ENCODE results near the gene KCTD16.

KCTD16 gene

DNA sequence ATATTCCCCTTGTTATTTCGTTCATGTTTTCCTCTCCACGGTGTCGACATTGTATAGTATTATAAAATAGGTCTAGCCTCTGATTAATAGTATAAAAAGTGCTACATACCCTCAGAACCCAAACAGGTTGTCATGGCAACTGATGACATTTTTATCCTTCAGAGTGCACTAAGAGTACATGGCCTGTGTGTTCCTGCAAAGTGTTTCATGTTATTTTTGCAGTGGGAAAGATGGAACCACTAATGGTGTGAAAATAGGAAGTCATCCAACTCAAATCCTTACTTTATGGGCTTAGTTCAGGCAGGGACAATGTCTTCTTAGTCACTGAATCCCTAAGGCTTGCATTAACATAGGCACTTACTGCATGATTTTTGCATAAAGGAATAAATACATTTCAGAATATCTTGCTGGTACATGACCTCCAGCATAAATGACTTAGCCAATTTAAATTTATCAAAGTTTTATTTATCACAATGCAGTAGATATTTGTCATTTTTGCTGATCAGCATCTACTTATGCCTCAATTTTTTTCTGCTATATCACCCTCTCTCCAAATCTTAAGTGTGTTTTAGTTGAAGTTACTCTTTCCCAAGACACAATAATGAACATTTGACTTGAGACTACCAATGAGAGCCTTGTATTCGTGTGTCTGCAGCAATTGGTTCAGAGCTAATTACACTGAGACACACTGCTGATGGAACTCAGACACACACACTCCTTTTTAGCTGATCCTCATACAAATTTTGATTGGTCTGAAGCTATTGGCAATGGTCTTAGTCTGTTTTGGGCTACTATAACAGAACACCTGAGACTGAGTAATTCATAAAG lies 243.7 kb downstream of the KCTD16 start:
- DNase-seq: no peak

- no peak for DNase-seq
Measured at GRCh38 chr5:144416196-144416595, 245.5 kb downstream of the KCTD16 start.

DNA sequence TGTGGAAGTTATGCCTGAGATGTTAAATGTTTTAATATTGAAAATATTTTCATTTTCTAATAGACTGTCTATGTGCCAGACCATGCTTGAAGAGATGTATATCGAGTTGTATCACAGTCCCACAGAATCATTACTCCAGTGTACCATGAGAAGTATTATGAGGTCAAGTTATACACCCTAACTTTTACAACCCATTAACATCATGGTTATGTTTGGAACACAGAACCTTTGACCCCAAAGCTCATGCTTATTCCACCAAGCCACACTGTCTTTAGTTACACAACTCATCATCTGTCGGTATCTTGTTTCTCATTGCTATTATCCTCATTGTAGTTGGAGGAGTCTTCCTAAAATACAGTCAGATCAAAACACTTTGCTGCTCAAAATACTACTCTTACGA lies 248.0 kb downstream of the KCTD16 start:
- DNase-seq: no peak

DNA sequence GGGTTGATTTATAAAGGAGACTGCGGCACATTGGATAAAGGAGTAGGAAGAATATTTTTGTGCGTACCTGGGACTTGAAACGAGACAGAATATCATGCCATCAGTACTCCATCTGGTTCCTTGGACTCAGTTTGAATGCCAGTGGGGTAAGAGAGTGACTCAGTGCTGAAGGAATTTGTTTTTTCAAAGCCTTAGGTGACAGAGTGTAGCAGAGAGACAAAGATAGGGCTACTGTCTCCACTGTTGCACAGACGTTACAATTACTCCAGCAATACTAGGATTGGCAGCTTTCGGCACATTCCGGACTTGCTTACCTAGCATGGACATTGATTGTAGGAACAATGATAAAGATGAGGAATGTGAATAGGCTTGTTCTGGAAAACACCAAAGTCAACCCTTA lies 250.7 kb downstream of the KCTD16 start:
- no peak for DNase-seq

GRCh38 chr5:144422018-144422727 lies 251.5 kb downstream of the KCTD16 start:
- DNase-seq: no peak

DNA sequence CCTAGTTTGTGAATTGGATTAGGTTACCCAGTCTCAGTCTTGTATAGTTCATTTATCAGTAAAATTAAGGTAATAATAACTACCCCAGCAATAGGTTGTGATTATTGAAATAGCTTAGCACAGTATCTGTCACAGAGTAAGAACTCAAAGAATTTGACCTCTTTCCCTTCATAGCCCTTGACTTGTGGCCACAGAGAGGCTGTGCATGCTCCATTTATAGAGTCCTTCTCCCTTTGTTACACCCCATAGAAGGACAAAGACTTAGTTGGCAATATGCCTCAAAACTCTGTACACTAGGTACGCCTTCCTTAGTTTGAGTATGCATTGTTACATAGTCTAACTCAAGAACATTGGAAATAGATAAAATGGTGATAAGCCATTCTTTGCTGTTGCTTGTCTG lies 257.2 kb downstream of the KCTD16 start:
- no peak for DNase-seq

DNA sequence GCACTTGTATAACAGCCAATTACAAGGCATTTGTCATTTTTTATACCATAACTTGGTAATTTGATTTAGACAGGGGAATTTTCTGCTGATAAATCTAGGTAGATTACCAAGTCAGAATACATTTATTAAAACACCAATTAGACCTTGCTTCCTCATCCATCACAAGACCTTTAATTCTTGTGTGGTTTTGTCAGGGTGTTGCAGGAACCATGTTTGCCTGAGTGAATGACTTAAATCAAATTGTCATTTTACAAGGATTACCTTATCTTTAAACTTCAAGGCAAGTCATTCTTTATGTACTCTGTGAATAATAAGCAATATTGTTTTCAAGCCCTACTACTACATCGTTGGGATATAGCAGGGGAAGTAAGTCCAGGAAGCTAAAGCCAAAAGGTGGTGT lies 257.7 kb downstream of the KCTD16 start:
- DNase-seq: no peak

DNA sequence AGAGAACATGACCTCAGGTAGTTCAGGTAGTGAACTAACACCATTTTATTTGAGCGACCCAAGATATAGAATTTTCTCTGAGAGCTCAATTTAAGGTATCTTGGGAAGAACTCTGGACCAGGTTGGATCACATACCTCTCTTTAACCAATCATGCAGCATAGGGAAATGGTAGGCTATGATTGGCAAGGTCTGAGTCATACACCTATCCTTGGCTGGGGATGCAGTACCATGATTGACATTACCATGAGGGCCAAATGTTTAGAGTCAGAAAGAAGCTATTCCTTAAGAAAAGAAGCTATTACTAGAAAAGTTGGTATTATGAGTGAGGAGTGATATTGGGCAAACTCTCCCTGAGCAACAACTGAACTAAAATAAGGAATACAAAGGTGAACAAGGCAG lies 258.7 kb downstream of the KCTD16 start:
- no peak for DNase-seq

GRCh38 chr5:144429905-144430304 lies 259.2 kb downstream of the KCTD16 start:
- no peak for DNase-seq

GRCh38 chr5:144433140-144433822 lies 262.6 kb downstream of the KCTD16 start:
- no peak for DNase-seq

- no peak for DNase-seq
Measured at GRCh38 chr5:144433893-144434292, 263.2 kb downstream of the KCTD16 start.

DNA sequence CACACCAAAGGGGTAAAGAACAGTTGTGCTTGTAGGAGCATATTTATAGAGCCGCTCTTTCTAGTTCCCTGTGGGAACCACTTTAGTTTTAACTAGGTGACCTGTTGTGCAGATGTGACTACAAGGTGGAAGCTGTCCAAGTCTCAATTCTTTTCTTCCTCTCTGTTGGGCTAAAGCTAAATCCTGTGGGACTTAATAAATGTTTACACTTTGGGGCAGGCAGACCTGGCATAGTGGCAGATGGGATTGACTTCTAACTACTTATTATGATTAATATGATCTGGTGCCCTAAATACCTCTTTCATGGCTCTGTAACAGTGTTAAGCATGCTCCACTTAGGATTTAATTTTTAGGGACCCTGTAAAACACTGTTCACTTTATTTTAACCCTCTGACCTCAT lies 265.3 kb downstream of the KCTD16 start:
- DNase-seq: no peak

- DNase-seq: no peak
Measured at GRCh38 chr5:144438237-144438636, 267.6 kb downstream of the KCTD16 start.

DNA sequence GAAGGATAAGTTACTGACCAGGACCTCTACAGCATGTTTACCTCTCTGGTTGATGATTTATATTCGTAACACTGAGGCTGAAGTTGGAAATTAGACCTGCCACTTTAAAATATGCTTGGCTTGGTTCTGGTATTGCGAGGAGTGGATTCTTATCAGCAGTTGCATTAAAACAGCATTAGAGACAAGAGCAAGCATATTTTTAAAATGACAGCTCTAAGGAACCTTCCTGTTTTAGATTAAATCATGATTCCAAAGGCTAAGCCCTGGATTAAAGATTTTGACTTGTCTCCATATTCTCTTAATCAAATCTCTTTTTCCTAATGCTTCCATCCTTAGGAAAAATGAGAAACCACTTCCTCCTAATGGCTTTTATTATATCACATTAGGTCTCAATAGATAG lies 277.8 kb downstream of the KCTD16 start:
- DNase-seq: no peak

DNA sequence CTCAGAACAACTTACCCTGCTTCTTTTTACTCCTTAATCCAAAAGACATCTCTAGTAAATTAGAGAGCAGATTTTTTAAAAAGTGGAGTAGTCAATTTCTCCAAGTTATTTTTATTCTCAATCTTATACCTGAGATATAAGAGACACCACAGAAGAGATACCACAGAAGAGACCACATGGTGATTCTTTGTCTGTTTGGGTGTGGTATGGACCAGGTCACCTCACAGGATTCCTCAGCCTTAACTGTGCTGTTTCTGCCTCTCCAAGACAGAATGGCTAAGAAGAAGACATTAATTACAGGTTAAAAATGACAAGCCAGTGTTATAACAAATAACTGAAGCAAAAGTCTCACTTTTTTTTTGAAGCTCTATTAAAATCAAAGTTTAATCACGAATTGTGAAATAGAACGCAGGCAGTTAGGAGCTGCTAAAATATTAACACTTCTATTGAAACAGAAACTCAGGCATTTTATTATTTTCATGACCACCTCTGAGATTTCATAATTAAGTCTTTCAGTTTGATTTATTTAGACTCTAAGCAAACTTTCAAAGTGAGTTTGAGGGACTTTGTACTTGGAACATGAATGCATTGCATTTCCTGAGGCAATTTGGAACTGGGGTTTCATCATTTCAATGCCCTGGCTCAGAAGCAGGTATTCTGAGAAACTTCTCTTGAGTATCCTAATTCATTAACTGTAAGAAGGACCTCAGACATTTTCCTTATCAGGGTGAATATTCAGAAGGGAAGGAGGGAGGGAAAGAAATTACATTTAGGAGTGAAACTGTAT lies 280.7 kb downstream of the KCTD16 start:
- DNase-seq: no peak

GRCh38 chr5:144453753-144454152 lies 283.1 kb downstream of the KCTD16 start:
- no peak for DNase-seq

DNA sequence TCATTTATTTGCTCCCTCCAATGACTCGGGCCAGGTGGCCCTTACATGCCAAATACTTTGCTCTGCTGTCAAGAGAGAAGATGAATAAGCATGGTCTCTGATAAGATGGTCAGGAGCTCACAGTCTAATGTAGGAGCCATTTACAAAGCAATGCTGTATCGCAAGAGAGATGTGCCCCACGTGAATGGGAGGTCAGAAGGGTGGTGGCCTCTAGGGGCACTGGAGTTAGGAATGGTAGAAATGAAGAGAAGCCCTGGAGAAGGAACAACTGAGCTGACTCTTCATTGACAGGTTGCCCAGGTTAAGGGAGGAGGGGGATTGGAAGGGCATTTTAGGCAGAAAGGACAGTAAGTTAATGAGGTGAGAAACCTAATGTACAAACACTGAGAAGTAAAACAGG lies 286.5 kb downstream of the KCTD16 start:
- DNase-seq: no peak

DNA sequence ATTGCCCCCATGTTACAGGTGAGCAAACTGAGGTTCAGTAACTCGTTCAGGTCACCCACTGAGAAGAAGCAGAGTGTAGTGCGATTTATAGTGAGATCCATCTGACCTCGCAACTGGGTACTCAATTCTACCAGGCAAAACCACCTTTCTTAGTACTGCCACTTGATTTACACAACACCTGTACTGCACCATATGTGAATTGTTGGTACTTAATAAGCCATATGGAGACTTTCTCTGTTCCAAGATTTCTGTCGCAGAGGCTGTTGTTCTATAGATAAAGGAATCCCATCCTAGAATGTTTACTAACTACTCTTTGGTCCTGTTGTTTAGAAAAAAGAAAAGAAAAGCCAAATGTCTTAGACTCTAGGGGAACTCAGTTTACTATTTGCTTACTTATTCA lies 287.5 kb downstream of the KCTD16 start:
- DNase-seq: no peak

GRCh38 chr5:144460600-144460999 lies 289.9 kb downstream of the KCTD16 start:
- DNase-seq: no peak

GRCh38 chr5:144462577-144462976 lies 291.9 kb downstream of the KCTD16 start:
- DNase-seq: no peak

- no peak for DNase-seq
Measured at GRCh38 chr5:144463481-144464223, 293.0 kb downstream of the KCTD16 start.

DNA sequence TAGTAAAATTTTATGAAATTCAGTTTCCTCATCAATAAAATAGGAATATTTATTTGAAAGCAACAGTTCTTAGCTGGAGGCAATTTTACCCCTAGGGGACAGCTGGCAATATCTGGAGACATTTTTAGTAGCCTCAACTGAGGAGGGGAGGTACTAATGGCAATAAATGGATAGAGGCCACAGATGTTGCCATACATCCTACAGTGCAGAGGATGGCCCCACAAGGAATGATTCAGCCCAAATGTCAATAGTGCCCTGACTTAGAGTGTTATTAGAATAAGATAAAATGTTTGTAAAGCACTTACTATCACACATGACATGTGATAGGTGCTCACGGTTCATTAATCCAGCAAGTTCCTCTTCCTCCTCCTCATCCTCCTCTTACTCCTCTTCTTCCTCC lies 293.6 kb downstream of the KCTD16 start:
- no peak for DNase-seq
